ENCODE measurements around the gene COL27A1.

Gene COL27A1

GRCh38 chr9:114166103-114166470 is 10.8 kb downstream of the COL27A1 start:
- DNase-seq (ENCODE audit: insufficient read length) = no peak
- no peak for TF ChIP-seq TAF1 (IDR thresholded peaks at IDR 0.05; ENCODE audit: borderline replicate concordance, low read depth, low read length)
- no peak for FAIRE-seq

- FAIRE-seq = no peak
- DNase-seq (ENCODE audit: insufficient read length) = no peak
- no peak for TF ChIP-seq POLR2A (IDR thresholded peaks at IDR 0.05; ENCODE audit: low read depth, low read length)
- TF ChIP-seq TAF1 (IDR thresholded peaks at IDR 0.05; ENCODE audit: borderline replicate concordance, low read depth, low read length) = no peak
- no peak for TF ChIP-seq POLR2AphosphoS5 (IDR thresholded peaks at IDR 0.05; ENCODE audit: low read depth, low read length)
These were observed 11.6 kb downstream of the COL27A1 start for GRCh38 chr9:114166614-114167572.

- FAIRE-seq (no peak), DNase-seq (ENCODE audit: insufficient read length) (no peak)
- TF ChIP-seq POLR2AphosphoS5 (IDR thresholded peaks at IDR 0.05; ENCODE audit: low read depth, low read length) = no peak
- no peak for TF ChIP-seq POLR2A (IDR thresholded peaks at IDR 0.05; ENCODE audit: low read depth, low read length)
- no peak for TF ChIP-seq TAF1 (IDR thresholded peaks at IDR 0.05; ENCODE audit: borderline replicate concordance, low read depth, low read length)
These were observed 12.3 kb downstream of the COL27A1 start for GRCh38 chr9:114167591-114168091.

GRCh38 chr9:114168281-114169028 is 13.1 kb downstream of the COL27A1 start:
- no peak for DNase-seq (ENCODE audit: insufficient read length)
- no peak for FAIRE-seq
- TF ChIP-seq POLR2A (IDR thresholded peaks at IDR 0.05; ENCODE audit: low read depth, low read length) (no peak), POLR2AphosphoS5 (IDR thresholded peaks at IDR 0.05; ENCODE audit: low read depth, low read length) (no peak), TAF1 (IDR thresholded peaks at IDR 0.05; ENCODE audit: borderline replicate concordance, low read depth, low read length) (no peak)

GRCh38 chr9:114169029-114169951 is 14.0 kb downstream of the COL27A1 start:
- TF ChIP-seq TAF1 (IDR thresholded peaks at IDR 0.05; ENCODE audit: borderline replicate concordance, low read depth, low read length) (no peak), POLR2A (IDR thresholded peaks at IDR 0.05; ENCODE audit: low read depth, low read length) (no peak), POLR2AphosphoS5 (IDR thresholded peaks at IDR 0.05; ENCODE audit: low read depth, low read length) (no peak)
- DNase-seq (ENCODE audit: insufficient read length) (no peak), FAIRE-seq (no peak)

- DNase-seq (ENCODE audit: insufficient read length) (no peak), FAIRE-seq (no peak)
These were observed 14.8 kb downstream of the COL27A1 start for GRCh38 chr9:114169952-114170770.

GRCh38 chr9:114170771-114171461 is 15.6 kb downstream of the COL27A1 start:
- FAIRE-seq (no peak), DNase-seq (ENCODE audit: insufficient read length) (no peak)
- TF ChIP-seq POLR2A (IDR thresholded peaks at IDR 0.05; ENCODE audit: low read depth, low read length) (no peak), POLR2AphosphoS5 (IDR thresholded peaks at IDR 0.05; ENCODE audit: low read depth, low read length) (no peak), TAF1 (IDR thresholded peaks at IDR 0.05; ENCODE audit: borderline replicate concordance, low read depth, low read length) (no peak)

More at GRCh38 chr9:114169952-114170770, 14.8 kb downstream of the COL27A1 start:
- TF ChIP-seq TAF1 (IDR thresholded peaks at IDR 0.05; ENCODE audit: borderline replicate concordance, low read depth, low read length) = no peak
- no peak for TF ChIP-seq POLR2A (IDR thresholded peaks at IDR 0.05; ENCODE audit: low read depth, low read length)

- FAIRE-seq = no peak
- no peak for DNase-seq (ENCODE audit: insufficient read length)
- TF ChIP-seq POLR2AphosphoS5 (IDR thresholded peaks at IDR 0.05; ENCODE audit: low read depth, low read length) = no peak
- no peak for TF ChIP-seq TAF1 (IDR thresholded peaks at IDR 0.05; ENCODE audit: borderline replicate concordance, low read depth, low read length)
These were observed 16.2 kb downstream of the COL27A1 start for GRCh38 chr9:114171500-114171899.

- TF ChIP-seq POLR2AphosphoS5 (IDR thresholded peaks at IDR 0.05; ENCODE audit: low read depth, low read length) (no peak), TAF1 (IDR thresholded peaks at IDR 0.05; ENCODE audit: borderline replicate concordance, low read depth, low read length) (no peak), POLR2A (IDR thresholded peaks at IDR 0.05; ENCODE audit: low read depth, low read length) (no peak)
- DNase-seq (ENCODE audit: insufficient read length) (no peak), FAIRE-seq (no peak)
These were observed 17.9 kb downstream of the COL27A1 start for GRCh38 chr9:114172981-114173833.

Measured in GM12892 (cell line).